GM20431 (cell line): ENCODE measurements around the gene CPNE4.

Experiments used
- in situ Hi-C: fragments of 300-500 bp; cut with MseI, MboI; formaldehyde crosslinking; loops from one replicate; pipeline ENCODE4 v1.15.0; 2020; ENCODE audit warnings: low sequenced_read_pairs; ENCODE audit not compliant: unreplicated experiment

CPNE4 gene

GRCh38 chr3:132034486-132035464, at the start of gene CPNE4:
Gene CPNE4 (minus strand): TSS chr3:132035014.
- in situ Hi-C loops = loop anchor here (25.0 kb wide), 1 partner anchor 247 kb away; no protein-coding TSS in a partner anchor

- in situ Hi-C loops = no loop called here
These were observed 48.9 kb upstream of the CPNE4 start for GRCh38 chr3:132083583-132084279.

GRCh38 chr3:132083159-132083558, 48.3 kb upstream of the CPNE4 start:
- in situ Hi-C loops = no loop called here

GRCh38 chr3:132079147-132079546, 44.3 kb upstream of the CPNE4 start:
- in situ Hi-C loops = no loop called here

- in situ Hi-C loops = no loop called here
These were observed 39.0 kb upstream of the CPNE4 start for GRCh38 chr3:132073771-132074170.

GRCh38 chr3:132071043-132071442, 36.2 kb upstream of the CPNE4 start:
- in situ Hi-C loops = no loop called here

- in situ Hi-C loops = no loop called here
These were observed 29.3 kb upstream of the CPNE4 start for GRCh38 chr3:132064114-132064513.

GRCh38 chr3:132062535-132062934, 27.7 kb upstream of the CPNE4 start:
- in situ Hi-C loops = no loop called here

GRCh38 chr3:132055872-132056271, 21.1 kb upstream of the CPNE4 start:
- in situ Hi-C loops = no loop called here

- in situ Hi-C loops = loop anchor here (25.0 kb wide), 1 partner anchor 260 kb away; no protein-coding TSS in a partner anchor
These were observed 12.4 kb upstream of the CPNE4 start for GRCh38 chr3:132047209-132047608.

GRCh38 chr3:132044874-132045273, 10.1 kb upstream of the CPNE4 start:
- in situ Hi-C loops = loop anchor here (25.0 kb wide), 1 partner anchor 258 kb away; no protein-coding TSS in a partner anchor

GRCh38 chr3:132042681-132043080, 7.9 kb upstream of the CPNE4 start:
- in situ Hi-C loops = loop anchor here (25.0 kb wide), 1 partner anchor 255 kb away; no protein-coding TSS in a partner anchor

- in situ Hi-C loops = loop anchor here (25.0 kb wide), 1 partner anchor 251 kb away; no protein-coding TSS in a partner anchor
These were observed 3.5 kb upstream of the CPNE4 start for GRCh38 chr3:132038198-132038825.

GRCh38 chr3:132037581-132037980, 2.8 kb upstream of the CPNE4 start:
- in situ Hi-C loops = loop anchor here (25.0 kb wide), 1 partner anchor 250 kb away; no protein-coding TSS in a partner anchor

- in situ Hi-C loops = loop anchor here (25.0 kb wide), 1 partner anchor 250 kb away; no protein-coding TSS in a partner anchor
These were observed 2.2 kb upstream of the CPNE4 start for GRCh38 chr3:132037056-132037455.

GRCh38 chr3:132034097-132034485, 723 bp downstream of the CPNE4 start:
- in situ Hi-C loops = loop anchor here (25.0 kb wide), 1 partner anchor 247 kb away; no protein-coding TSS in a partner anchor

- in situ Hi-C loops = loop anchor here (25.0 kb wide), 1 partner anchor 246 kb away; no protein-coding TSS in a partner anchor
These were observed 1.3 kb downstream of the CPNE4 start for GRCh38 chr3:132033471-132033870.

GRCh38 chr3:132032959-132033358, 1.9 kb downstream of the CPNE4 start:
- in situ Hi-C loops = loop anchor here (25.0 kb wide), 1 partner anchor 246 kb away; no protein-coding TSS in a partner anchor

GRCh38 chr3:132029182-132029902, 5.5 kb downstream of the CPNE4 start:
- in situ Hi-C loops = loop anchor here (25.0 kb wide), 1 partner anchor 242 kb away; no protein-coding TSS in a partner anchor
